Stimulated activated CD4-positive, alpha-beta T cell treated with anti-CD3 and anti-CD28 coated beads, Interleukin-1b, Interleukin-23, amount 100 ng/mL, for 1 hour (primary cell): ENCODE data around the gene GJA5.
"Not testable (repeated sequence)": the region's sequence is repeated elsewhere in the genome, so short reads cannot be mapped to it uniquely, and the experiment has no call there.

ENCODE experiments used
- DNase-seq, 2 donors: peaks; one replicate each; pipeline ENCODE4 v3.0.0-alpha.2; 2020; ENCODE audit warnings: low read depth in 2 of 2

Gene GJA5

GRCh38 chr1:147762233-147763024 is 2.0 kb upstream of the GJA5 start:
- DNase-seq, result no peak

- no peak for DNase-seq
Measured at GRCh38 chr1:147758379-147759100, 1.9 kb downstream of the GJA5 start.

GRCh38 chr1:147757015-147757990 is 3.1 kb downstream of the GJA5 start:
- DNase-seq, result no peak

- DNase-seq, result no peak
Measured at GRCh38 chr1:147756341-147756740, 4.1 kb downstream of the GJA5 start.

GRCh38 chr1:147754661-147755060 is 5.7 kb downstream of the GJA5 start:
- DNase-seq, result no peak

GRCh38 chr1:147753081-147753480 is 7.3 kb downstream of the GJA5 start:
- DNase-seq, result no peak

- no peak for DNase-seq
Measured at GRCh38 chr1:147752511-147752910, 7.9 kb downstream of the GJA5 start.

GRCh38 chr1:147751346-147751745 is 9.1 kb downstream of the GJA5 start:
- no peak for DNase-seq

- DNase-seq, result no peak
Measured at GRCh38 chr1:147750618-147751217, 9.7 kb downstream of the GJA5 start.

- DNase-seq, result no peak
Measured at GRCh38 chr1:147749792-147750191, 10.6 kb downstream of the GJA5 start.

GRCh38 chr1:147748676-147749350 is 11.6 kb downstream of the GJA5 start:
- no peak for DNase-seq

- DNase-seq, result no peak
Measured at GRCh38 chr1:147747966-147748365, 12.4 kb downstream of the GJA5 start.

- no peak for DNase-seq
Measured at GRCh38 chr1:147745271-147745670, 15.1 kb downstream of the GJA5 start.

GRCh38 chr1:147741065-147741464 is 19.3 kb downstream of the GJA5 start:
- DNase-seq, result no peak

GRCh38 chr1:147740391-147740790 is 20.0 kb downstream of the GJA5 start:
- no peak for DNase-seq

- no peak for DNase-seq
Measured at GRCh38 chr1:147738739-147739476, 21.5 kb downstream of the GJA5 start.

GRCh38 chr1:147738129-147738528 is 22.3 kb downstream of the GJA5 start:
- DNase-seq, result no peak

- no peak for DNase-seq
Measured at GRCh38 chr1:147736883-147737282, 23.5 kb downstream of the GJA5 start.

- no peak for DNase-seq
Measured at GRCh38 chr1:147735423-147735822, 25.0 kb downstream of the GJA5 start.

GRCh38 chr1:147734291-147734841 is 26.0 kb downstream of the GJA5 start:
- not testable (repeated sequence) for DNase-seq
